ENCODE measurements around the gene CBLB. TPM values are rescaled to one million over a fixed set of nuclear protein-coding genes. Genes with fewer than 3 reads are reported as not detected.
A peak's percentile ranks its signal among the peaks of the same experiment; 100 is the strongest.
"Not testable (repeated sequence)": the region's sequence is repeated elsewhere in the genome, so short reads cannot be mapped to it uniquely, and the experiment has no call there.

CBLB gene
- total RNA-seq, 2 experiments from 2014 or later: 24.5 to 38.5 TPM

DNA sequence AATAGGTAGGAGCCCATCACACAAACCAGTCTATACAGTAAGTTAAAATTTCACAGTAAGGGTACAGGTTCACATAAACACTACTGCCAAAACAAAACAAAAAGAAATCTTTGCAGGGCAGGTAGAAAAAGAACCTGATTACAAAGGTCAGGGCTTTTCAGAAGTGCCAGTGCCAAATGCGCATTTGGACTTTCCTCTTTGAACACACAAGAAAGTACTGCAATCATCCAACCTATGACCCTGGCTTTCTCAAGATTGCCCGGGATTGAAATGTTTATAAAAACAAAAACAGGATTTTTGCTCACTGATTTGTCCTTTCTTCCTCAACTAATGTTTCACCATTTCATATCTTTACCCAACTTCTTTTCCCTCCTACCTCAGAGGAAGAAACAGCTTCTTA lies 47.4 kb downstream of the CBLB start:
- no peaks in the 10 kb centered on the region for H3K9me2 ChIP-seq (ENCODE audit: insufficient read depth, low read length)
- peaks cover 69% of the 10 kb centered on the region for H3K4me1 ChIP-seq (ENCODE audit: insufficient read depth, low read length, poor library complexity, severe bottlenecking)
- peaks cover 17% of the 10 kb centered on the region for H3K36me3 ChIP-seq (ENCODE audit: insufficient read depth, low read length)
- no TSS peak for BruUV-seq (replicated peaks)
- H3K27ac ChIP-seq (ENCODE audit: low read depth, low read length, poor library complexity, severe bottlenecking): no peak overlapping the region
- DNase-seq (ENCODE audit: low spot score): no peak
- POLR2A ChIA-PET: interaction anchor here (1.4 to 4.8 kb wide), 4 partner anchors 10 to 20 kb away, joined by 3 to 36 read pairs (median 14); no protein-coding TSS in a partner anchor
- no peak overlapping the region for H2AFZ ChIP-seq (ENCODE audit: low read length)
- no peak overlapping the region for H3K4me2 ChIP-seq (ENCODE audit: low read length)
- H3K9me3 ChIP-seq (ENCODE audit: low read length): no peaks in the 10 kb centered on the region
- TF ChIP-seq, protein P1, sequence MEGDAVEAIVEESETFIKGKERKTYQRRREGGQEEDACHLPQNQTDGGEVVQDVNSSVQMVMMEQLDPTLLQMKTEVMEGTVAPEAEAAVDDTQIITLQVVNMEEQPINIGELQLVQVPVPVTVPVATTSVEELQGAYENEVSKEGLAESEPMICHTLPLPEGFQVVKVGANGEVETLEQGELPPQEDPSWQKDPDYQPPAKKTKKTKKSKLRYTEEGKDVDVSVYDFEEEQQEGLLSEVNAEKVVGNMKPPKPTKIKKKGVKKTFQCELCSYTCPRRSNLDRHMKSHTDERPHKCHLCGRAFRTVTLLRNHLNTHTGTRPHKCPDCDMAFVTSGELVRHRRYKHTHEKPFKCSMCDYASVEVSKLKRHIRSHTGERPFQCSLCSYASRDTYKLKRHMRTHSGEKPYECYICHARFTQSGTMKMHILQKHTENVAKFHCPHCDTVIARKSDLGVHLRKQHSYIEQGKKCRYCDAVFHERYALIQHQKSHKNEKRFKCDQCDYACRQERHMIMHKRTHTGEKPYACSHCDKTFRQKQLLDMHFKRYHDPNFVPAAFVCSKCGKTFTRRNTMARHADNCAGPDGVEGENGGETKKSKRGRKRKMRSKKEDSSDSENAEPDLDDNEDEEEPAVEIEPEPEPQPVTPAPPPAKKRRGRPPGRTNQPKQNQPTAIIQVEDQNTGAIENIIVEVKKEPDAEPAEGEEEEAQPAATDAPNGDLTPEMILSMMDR (conservative IDR thresholded peaks at IDR 0.05; ENCODE audit: low read length): no peak
- TF ChIP-seq EZH2phosphoT487 (IDR thresholded peaks at IDR 0.05; ENCODE audit: borderline replicate concordance, low read depth, low read length): no peak
- no peaks in the 10 kb centered on the region for H3K79me2 ChIP-seq (ENCODE audit: insufficient read depth, low read depth, low read length)
- CTCF ChIA-PET (ENCODE audit: unreplicated experiment): no interaction called here
- H4K20me1 ChIP-seq (ENCODE audit: insufficient read depth, low read length): no peaks in the 10 kb centered on the region
- intact Hi-C loops (cut with micrococcal nuclease; ENCODE audit: unreplicated experiment): no loop called here
- H3K4me3 ChIP-seq (ENCODE audit: low read depth, low read length, poor library complexity, severe bottlenecking): no peak overlapping the region

DNA sequence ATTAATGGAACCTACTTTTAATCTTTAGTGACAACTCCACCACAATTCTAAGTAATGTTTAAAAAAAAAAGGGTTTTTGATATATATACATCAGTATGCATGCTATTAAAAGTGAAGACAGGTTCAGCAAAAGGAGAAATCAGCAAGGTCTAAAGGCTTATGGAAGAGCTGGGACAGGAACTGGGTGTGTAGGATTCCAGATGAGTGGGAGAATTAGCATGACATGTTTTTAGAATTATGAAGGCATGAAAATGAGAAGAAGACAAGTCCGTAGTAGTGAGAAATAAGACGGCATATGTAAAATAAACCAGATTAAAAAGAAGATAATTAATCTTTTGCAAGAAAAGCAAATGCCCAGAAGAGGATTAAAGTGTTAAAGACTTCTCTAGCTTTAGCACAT lies 52.0 kb downstream of the CBLB start:
- H4K20me1 ChIP-seq (ENCODE audit: insufficient read depth, low read length): no peaks in the 10 kb centered on the region
- POLR2A ChIA-PET: interaction anchor here (0.8 to 3.2 kb wide), 9 partner anchors 9 to 51 kb away, joined by 3 to 16 read pairs (median 6); no protein-coding TSS in a partner anchor
- peak overlapping the region; percentile 74 for H2AFZ ChIP-seq (ENCODE audit: low read length)
- intact Hi-C loops (cut with micrococcal nuclease; ENCODE audit: unreplicated experiment): loop anchor here (5.0 to 10.0 kb wide), 2 partner anchors 50 to 1292 kb away; partner anchors contain the start of gene CBLB
- no peaks in the 10 kb centered on the region for H3K9me3 ChIP-seq (ENCODE audit: low read length)
- H3K4me1 ChIP-seq (ENCODE audit: insufficient read depth, low read length, poor library complexity, severe bottlenecking): peaks cover 61% of the 10 kb centered on the region
- H3K9me2 ChIP-seq (ENCODE audit: insufficient read depth, low read length): no peaks in the 10 kb centered on the region
- no peak for DNase-seq (ENCODE audit: low spot score)
- TF ChIP-seq, protein P1 (conservative IDR thresholded peaks at IDR 0.05; ENCODE audit: low read length): no peak
- TF ChIP-seq EZH2phosphoT487 (IDR thresholded peaks at IDR 0.05; ENCODE audit: borderline replicate concordance, low read depth, low read length): no peak
- BruUV-seq (replicated peaks): no TSS peak
- peaks cover 10% of the 10 kb centered on the region; the same call in 1 of the 2 replicates for H3K36me3 ChIP-seq (ENCODE audit: insufficient read depth, low read length)
- CTCF ChIA-PET (ENCODE audit: unreplicated experiment): no interaction called here
- H3K79me2 ChIP-seq (ENCODE audit: insufficient read depth, low read depth, low read length): no peaks in the 10 kb centered on the region
- peak overlapping the region; percentile 2 for H3K4me3 ChIP-seq (ENCODE audit: low read depth, low read length, poor library complexity, severe bottlenecking)
- H3K27ac ChIP-seq (ENCODE audit: low read depth, low read length, poor library complexity, severe bottlenecking): peak overlapping the region; percentile 43
- H3K4me2 ChIP-seq (ENCODE audit: low read length): peak overlapping the region; percentile 50

DNA sequence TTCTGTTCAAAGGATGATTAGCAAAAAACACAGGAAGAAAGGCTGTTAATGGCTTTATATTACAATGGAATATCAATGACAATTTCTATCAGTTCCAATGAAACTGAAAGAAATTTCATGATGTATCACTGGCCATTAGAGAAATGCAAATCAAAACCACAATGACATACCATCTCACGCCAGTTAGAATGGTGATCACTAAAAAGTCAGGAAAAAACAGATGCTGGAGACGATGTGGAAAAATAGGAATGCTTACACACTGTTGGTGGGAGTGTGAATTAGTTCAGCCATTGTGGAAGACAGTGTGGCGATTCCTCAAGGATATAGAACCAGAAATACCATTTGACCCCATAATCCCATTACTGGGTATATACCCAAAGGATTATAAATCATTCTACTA lies 53.5 kb downstream of the CBLB start:
- intact Hi-C loops (cut with micrococcal nuclease; ENCODE audit: unreplicated experiment): loop anchor here (5.0 to 10.0 kb wide), 2 partner anchors 52 to 1291 kb away; partner anchors contain the start of gene CBLB
- DNase-seq (ENCODE audit: low spot score); H4K20me1 ChIP-seq (ENCODE audit: insufficient read depth, low read length); H3K36me3 ChIP-seq (ENCODE audit: insufficient read depth, low read length); H3K9me2 ChIP-seq (ENCODE audit: insufficient read depth, low read length); H3K79me2 ChIP-seq (ENCODE audit: insufficient read depth, low read depth, low read length); POLR2A ChIA-PET; BruUV-seq (replicated peaks); CTCF ChIA-PET (ENCODE audit: unreplicated experiment); H3K4me3 ChIP-seq (ENCODE audit: low read depth, low read length, poor library complexity, severe bottlenecking); H3K27ac ChIP-seq (ENCODE audit: low read depth, low read length, poor library complexity, severe bottlenecking); H3K9me3 ChIP-seq (ENCODE audit: low read length); H3K4me2 ChIP-seq (ENCODE audit: low read length); H2AFZ ChIP-seq (ENCODE audit: low read length): not testable (repeated sequence)
- H3K4me1 ChIP-seq (ENCODE audit: insufficient read depth, low read length, poor library complexity, severe bottlenecking): peaks cover 62% of the 10 kb centered on the region

All from OCI-LY7 (cell line).